NCI-H748 treated with DMSO at 0.1 percent for 48 hours (cell line): ENCODE measurements around the gene RAB20.

ENCODE experiments used
- DNase-seq: peaks from one replicate; lab custom pipeline; 2025; lab: John Stamatoyannopoulos, UW

The RAB20 gene

GRCh38 chr13:110528911-110529310 lies 32.6 kb downstream of the RAB20 start:
- no peak for DNase-seq

- DNase-seq: no peak
Measured at GRCh38 chr13:110528371-110528770, 33.2 kb downstream of the RAB20 start.

GRCh38 chr13:110525328-110526319 lies 35.9 kb downstream of the RAB20 start:
- peak; percentile 18 for DNase-seq

GRCh38 chr13:110524541-110525257 lies 36.8 kb downstream of the RAB20 start:
- no peak for DNase-seq

- DNase-seq: no peak
Measured at GRCh38 chr13:110523838-110524540, 37.5 kb downstream of the RAB20 start.

GRCh38 chr13:110523180-110523579 lies 38.3 kb downstream of the RAB20 start:
- DNase-seq: no peak

GRCh38 chr13:110522721-110523120 lies 38.8 kb downstream of the RAB20 start:
- no peak for DNase-seq

GRCh38 chr13:110521946-110522345 lies 39.6 kb downstream of the RAB20 start:
- no peak for DNase-seq

- no peak for DNase-seq
Measured at GRCh38 chr13:110521296-110521680, 40.2 kb downstream of the RAB20 start.

- DNase-seq: no peak
Measured at GRCh38 chr13:110520431-110521295, 40.9 kb downstream of the RAB20 start.

GRCh38 chr13:110519506-110519905 lies 42.0 kb downstream of the RAB20 start:
- DNase-seq: no peak

- DNase-seq: no peak
Measured at GRCh38 chr13:110519046-110519445, 42.5 kb downstream of the RAB20 start.

- DNase-seq: no peak
Measured at GRCh38 chr13:110518571-110518970, 43.0 kb downstream of the RAB20 start.

- DNase-seq: no peak
Measured at GRCh38 chr13:110518226-110518525, 43.3 kb downstream of the RAB20 start.

GRCh38 chr13:110517505-110518225 lies 43.9 kb downstream of the RAB20 start:
- no peak for DNase-seq

GRCh38 chr13:110516500-110516899 lies 45.0 kb downstream of the RAB20 start:
- no peak for DNase-seq

GRCh38 chr13:110512198-110512740 lies 49.3 kb downstream of the RAB20 start:
- DNase-seq: no peak

- DNase-seq: no peak
Measured at GRCh38 chr13:110511509-110512181, 49.9 kb downstream of the RAB20 start.

- DNase-seq: no peak
Measured at GRCh38 chr13:110509971-110510786, 51.3 kb downstream of the RAB20 start.
